SKM-1 treated with dmso at 0.1 percent for 144 hours (cell line): ENCODE data around the gene GOSR1.
"Not testable (repeated sequence)": the region's sequence is repeated elsewhere in the genome, so short reads cannot be mapped to it uniquely, and the experiment has no call there.

ENCODE experiments used
- DNase-seq: peaks from one replicate; lab custom pipeline; 2025; ENCODE audit not compliant: unreplicated experiment; lab: John Stamatoyannopoulos, UW

The GOSR1 gene

GRCh38 chr17:30574309-30574708, 97.1 kb downstream of the GOSR1 start:
- DNase-seq: not testable (repeated sequence)

GRCh38 chr17:30574806-30575205, 97.6 kb downstream of the GOSR1 start:
- DNase-seq: not testable (repeated sequence)

DNA sequence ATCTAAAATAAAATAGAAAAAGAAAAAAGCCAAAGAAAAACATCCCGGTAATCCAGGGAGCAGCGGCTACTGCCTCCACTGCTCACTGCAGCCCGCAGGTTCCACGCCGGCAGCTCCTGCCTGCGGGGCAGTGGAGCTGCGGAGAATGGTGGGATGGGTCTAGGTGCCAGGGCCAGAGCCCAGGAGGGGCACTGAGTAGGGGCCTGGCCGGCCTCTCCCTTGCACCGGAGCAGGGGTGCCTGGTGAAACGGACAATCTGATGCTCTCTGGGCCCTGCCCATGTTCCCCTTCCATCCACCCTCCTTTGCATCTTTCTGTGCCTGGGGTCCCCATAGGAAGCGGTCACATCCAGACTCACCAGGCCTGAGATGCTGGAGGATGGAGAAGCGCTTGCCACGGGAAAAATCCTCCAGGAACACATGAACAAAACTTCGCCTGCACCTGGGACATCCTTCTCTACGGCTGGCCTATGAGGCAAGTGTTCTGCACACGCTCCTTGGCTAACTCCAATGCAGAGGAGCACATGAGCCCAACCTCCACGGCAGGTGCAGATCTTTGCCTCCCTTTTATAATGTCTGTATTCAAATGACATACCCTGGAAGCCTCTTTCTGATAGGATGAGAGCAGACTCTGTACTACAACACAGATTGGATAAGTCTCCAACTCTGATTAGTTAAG, 98.6 kb downstream of the GOSR1 start:
- DNase-seq: not testable (repeated sequence)

DNA sequence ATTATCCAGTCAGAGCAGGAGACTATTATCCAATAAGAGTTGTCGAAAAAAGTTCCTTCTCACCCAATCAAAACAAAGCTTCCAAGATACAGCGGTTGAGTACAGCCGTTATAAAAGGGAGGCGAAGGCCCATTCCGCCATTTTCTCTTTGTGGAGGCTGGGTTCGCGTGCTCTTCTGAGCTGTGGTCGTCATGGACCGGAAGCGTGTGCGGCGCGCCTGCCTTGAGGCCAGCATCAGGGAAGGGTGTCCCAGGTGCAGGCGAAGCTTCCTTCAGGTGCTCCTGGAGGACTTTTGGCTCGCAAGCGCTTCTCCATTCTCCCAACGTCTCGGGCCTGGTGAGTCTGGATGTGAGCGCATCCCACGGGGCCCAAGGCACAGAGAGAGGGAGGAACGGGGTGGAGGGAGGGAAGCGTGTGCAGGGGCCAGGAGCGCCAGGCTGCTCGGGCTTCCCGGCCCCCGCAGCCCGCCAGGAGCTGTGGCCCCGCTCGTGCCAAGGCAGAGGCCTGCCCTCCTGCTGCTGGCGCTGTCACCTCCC, 99.2 kb downstream of the GOSR1 start:
- DNase-seq: no peak
